ENCODE results near the gene UBXN2A.

- TF ChIP-seq CTCF (IDR thresholded peaks at IDR 0.05) (no peak), POLR2A (IDR thresholded peaks at IDR 0.05) (no peak)
Observed at GRCh38 chr2:23944527-23944926, 4.3 kb downstream of the UBXN2A start.
